ENCODE results near the gene SRRM3. TPM values are rescaled to one million over a fixed set of nuclear protein-coding genes. Genes with fewer than 3 reads are reported as not detected.
"Not testable (repeated sequence)": the region's sequence is repeated elsewhere in the genome, so short reads cannot be mapped to it uniquely, and the experiment has no call there.

SRRM3 gene
- polyA plus RNA-seq, 1 donor (not counting 4 experiments of a cell fraction or from before 2014, with no cell fraction given) = 0.30 TPM

- no peaks in the 10 kb centered on the region for H3K36me3 ChIP-seq (ENCODE audit: control insufficient read depth in 2 of 2, extremely low read depth in 1 of 2, insufficient read depth in 2 of 2, low read length in 2 of 2)
- H3K4me3 ChIP-seq (ENCODE audit: control insufficient read depth in 2 of 3, extremely low read depth in 1 of 3, insufficient read depth in 2 of 3, low read depth in 1 of 3, low read length in 3 of 3) = no peak overlapping the region
- H3K9me3 ChIP-seq (ENCODE audit: control insufficient read depth, low read depth, low read length) = no peaks in the 10 kb centered on the region
- H3K27me3 ChIP-seq (ENCODE audit: control insufficient read depth, extremely low read depth, insufficient read depth, low read length) = peaks cover 11% of the 10 kb centered on the region
- DNase-seq (ENCODE audit: low read depth, low spot score) = no peak
- dilution Hi-C loops (cut with MboI; ENCODE audit: extremely low pct_ligation_motif_present, low sequenced_read_pairs) = no loop called here
- H3K9ac ChIP-seq (ENCODE audit: control insufficient read depth, extremely low read depth, insufficient read depth, low read length) = no peak overlapping the region
- peaks cover 4% of the 10 kb centered on the region for H3K4me1 ChIP-seq (ENCODE audit: control insufficient read depth, extremely low read depth, insufficient read depth, low read length)
- no peaks in the 10 kb centered on the region for H3K79me2 ChIP-seq (ENCODE audit: control insufficient read depth, insufficient read depth, low read length)
- no peaks in the 10 kb centered on the region for H4K20me1 ChIP-seq (ENCODE audit: control insufficient read depth, extremely low read depth, insufficient read depth, low read length)
- no peak overlapping the region for H2AFZ ChIP-seq (ENCODE audit: control insufficient read depth, low read length)
- no peak for FAIRE-seq
- H3K9me1 ChIP-seq (ENCODE audit: control insufficient read depth, extremely low read depth, insufficient read depth, low read length) = no peaks in the 10 kb centered on the region
- H3K27ac ChIP-seq (ENCODE audit: control insufficient read depth, insufficient read depth, low read length) = no peak overlapping the region
- TF ChIP-seq, protein P1, sequence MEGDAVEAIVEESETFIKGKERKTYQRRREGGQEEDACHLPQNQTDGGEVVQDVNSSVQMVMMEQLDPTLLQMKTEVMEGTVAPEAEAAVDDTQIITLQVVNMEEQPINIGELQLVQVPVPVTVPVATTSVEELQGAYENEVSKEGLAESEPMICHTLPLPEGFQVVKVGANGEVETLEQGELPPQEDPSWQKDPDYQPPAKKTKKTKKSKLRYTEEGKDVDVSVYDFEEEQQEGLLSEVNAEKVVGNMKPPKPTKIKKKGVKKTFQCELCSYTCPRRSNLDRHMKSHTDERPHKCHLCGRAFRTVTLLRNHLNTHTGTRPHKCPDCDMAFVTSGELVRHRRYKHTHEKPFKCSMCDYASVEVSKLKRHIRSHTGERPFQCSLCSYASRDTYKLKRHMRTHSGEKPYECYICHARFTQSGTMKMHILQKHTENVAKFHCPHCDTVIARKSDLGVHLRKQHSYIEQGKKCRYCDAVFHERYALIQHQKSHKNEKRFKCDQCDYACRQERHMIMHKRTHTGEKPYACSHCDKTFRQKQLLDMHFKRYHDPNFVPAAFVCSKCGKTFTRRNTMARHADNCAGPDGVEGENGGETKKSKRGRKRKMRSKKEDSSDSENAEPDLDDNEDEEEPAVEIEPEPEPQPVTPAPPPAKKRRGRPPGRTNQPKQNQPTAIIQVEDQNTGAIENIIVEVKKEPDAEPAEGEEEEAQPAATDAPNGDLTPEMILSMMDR (optimal IDR thresholded peaks at IDR 0.05 in 1 of 3, IDR thresholded peaks at IDR 0.05 in 1 of 3, conservative IDR thresholded peaks at IDR 0.05 in 1 of 3; ENCODE audit: extremely low read depth in 1 of 3, insufficient read depth in 2 of 3, low read length in 3 of 3) = no peak
- no peak for TF ChIP-seq EZH2 (IDR thresholded peaks at IDR 0.05; ENCODE audit: low read length)
- H3K4me2 ChIP-seq (ENCODE audit: control insufficient read depth, extremely low read depth, insufficient read depth, low read depth, low read length) = no peak overlapping the region
These were observed 36.6 kb downstream of the SRRM3 start for GRCh38 chr7:76238326-76238725.

DNA sequence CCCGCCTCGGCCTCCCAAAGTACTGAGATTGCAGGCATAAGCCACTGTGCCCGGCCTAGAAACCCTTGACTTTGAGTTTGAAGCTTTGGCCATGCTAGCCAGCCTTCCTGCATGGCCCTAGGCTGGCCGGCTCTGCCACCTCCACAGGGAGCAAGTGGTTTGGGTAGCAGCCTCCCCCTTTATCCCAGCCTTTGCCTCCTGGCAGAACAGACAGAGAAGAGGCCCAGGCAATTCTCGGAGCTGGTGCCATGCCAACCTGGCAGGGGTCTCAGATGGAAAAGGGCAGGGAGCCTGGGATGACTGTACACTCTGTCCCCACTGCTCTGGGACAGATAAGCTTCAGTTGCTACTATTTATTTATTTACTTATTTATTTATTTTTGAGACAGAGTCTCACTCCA is 39.4 kb downstream of the SRRM3 start:
- no peaks in the 10 kb centered on the region for H3K79me2 ChIP-seq (ENCODE audit: control insufficient read depth, insufficient read depth, low read length)
- H2AFZ ChIP-seq (ENCODE audit: control insufficient read depth, low read length) = no peak overlapping the region
- no peak overlapping the region for H3K27ac ChIP-seq (ENCODE audit: control insufficient read depth, insufficient read depth, low read length)
- no peaks in the 10 kb centered on the region for H4K20me1 ChIP-seq (ENCODE audit: control insufficient read depth, extremely low read depth, insufficient read depth, low read length)
- H3K36me3 ChIP-seq (ENCODE audit: control insufficient read depth in 2 of 2, extremely low read depth in 1 of 2, insufficient read depth in 2 of 2, low read length in 2 of 2) = no peaks in the 10 kb centered on the region
- dilution Hi-C loops (cut with MboI; ENCODE audit: extremely low pct_ligation_motif_present, low sequenced_read_pairs) = no loop called here
- no peaks in the 10 kb centered on the region for H3K4me1 ChIP-seq (ENCODE audit: control insufficient read depth, extremely low read depth, insufficient read depth, low read length)
- no peak for DNase-seq (ENCODE audit: low read depth, low spot score)
- no peaks in the 10 kb centered on the region for H3K9me3 ChIP-seq (ENCODE audit: control insufficient read depth, low read depth, low read length)
- H3K4me2 ChIP-seq (ENCODE audit: control insufficient read depth, extremely low read depth, insufficient read depth, low read depth, low read length) = no peak overlapping the region
- no peak for FAIRE-seq
- peaks cover 11% of the 10 kb centered on the region for H3K27me3 ChIP-seq (ENCODE audit: control insufficient read depth, extremely low read depth, insufficient read depth, low read length)
- TF ChIP-seq, protein P1 (optimal IDR thresholded peaks at IDR 0.05 in 1 of 3, IDR thresholded peaks at IDR 0.05 in 1 of 3, conservative IDR thresholded peaks at IDR 0.05 in 1 of 3; ENCODE audit: extremely low read depth in 1 of 3, insufficient read depth in 2 of 3, low read length in 3 of 3) = no peak
- no peak for TF ChIP-seq EZH2 (IDR thresholded peaks at IDR 0.05; ENCODE audit: low read length)
- no peak overlapping the region for H3K4me3 ChIP-seq (ENCODE audit: control insufficient read depth in 2 of 3, extremely low read depth in 1 of 3, insufficient read depth in 2 of 3, low read depth in 1 of 3, low read length in 3 of 3)
- no peak overlapping the region for H3K9ac ChIP-seq (ENCODE audit: control insufficient read depth, extremely low read depth, insufficient read depth, low read length)
- H3K9me1 ChIP-seq (ENCODE audit: control insufficient read depth, extremely low read depth, insufficient read depth, low read length) = no peaks in the 10 kb centered on the region

GRCh38 chr7:76242517-76243063 is 40.9 kb downstream of the SRRM3 start:
- H3K27me3 ChIP-seq (ENCODE audit: control insufficient read depth, extremely low read depth, insufficient read depth, low read length); H2AFZ ChIP-seq (ENCODE audit: control insufficient read depth, low read length); H3K9me1 ChIP-seq (ENCODE audit: control insufficient read depth, extremely low read depth, insufficient read depth, low read length); dilution Hi-C loops (cut with MboI; ENCODE audit: extremely low pct_ligation_motif_present, low sequenced_read_pairs); H3K4me2 ChIP-seq (ENCODE audit: control insufficient read depth, extremely low read depth, insufficient read depth, low read depth, low read length); DNase-seq (ENCODE audit: low read depth, low spot score); H3K79me2 ChIP-seq (ENCODE audit: control insufficient read depth, insufficient read depth, low read length); FAIRE-seq; H3K36me3 ChIP-seq (ENCODE audit: control insufficient read depth in 2 of 2, extremely low read depth in 1 of 2, insufficient read depth in 2 of 2, low read length in 2 of 2); H3K9ac ChIP-seq (ENCODE audit: control insufficient read depth, extremely low read depth, insufficient read depth, low read length); H3K4me3 ChIP-seq (ENCODE audit: control insufficient read depth in 2 of 3, extremely low read depth in 1 of 3, insufficient read depth in 2 of 3, low read depth in 1 of 3, low read length in 3 of 3); H4K20me1 ChIP-seq (ENCODE audit: control insufficient read depth, extremely low read depth, insufficient read depth, low read length); H3K27ac ChIP-seq (ENCODE audit: control insufficient read depth, insufficient read depth, low read length); H3K4me1 ChIP-seq (ENCODE audit: control insufficient read depth, extremely low read depth, insufficient read depth, low read length); H3K9me3 ChIP-seq (ENCODE audit: control insufficient read depth, low read depth, low read length): not testable (repeated sequence)
